ENCODE results near the gene RBM23.
"Not testable (repeated sequence)": the region's sequence is repeated elsewhere in the genome, so short reads cannot be mapped to it uniquely, and the experiment has no call there.

Gene RBM23

DNA sequence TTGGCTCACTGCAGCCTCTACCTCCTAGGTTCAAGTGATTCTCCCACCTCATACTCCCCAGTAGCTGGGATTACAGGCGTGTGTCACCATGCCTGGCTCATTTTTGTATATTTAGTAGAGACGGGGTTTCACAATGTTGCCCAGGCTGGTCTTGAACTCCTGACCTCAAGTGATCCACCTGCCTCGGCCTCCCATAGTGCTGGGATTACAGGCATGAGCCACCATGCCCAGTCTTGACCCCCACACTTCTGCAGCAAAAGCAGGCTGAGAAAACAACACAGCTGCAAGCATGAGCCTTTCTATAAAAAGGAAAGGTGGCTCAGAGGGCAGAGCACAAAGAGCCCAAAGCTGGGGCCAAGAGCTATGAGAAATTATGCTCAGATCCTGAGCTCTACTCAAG is 58.6 kb downstream of the RBM23 start:
- H3K27me3 ChIP-seq (ENCODE audit: insufficient read depth, low read length); H3K36me3 ChIP-seq (ENCODE audit: insufficient read depth, low read length); H2AFZ ChIP-seq (ENCODE audit: low read depth, low read length); H3K4me3 ChIP-seq (ENCODE audit: low read length); H3K4me1 ChIP-seq (ENCODE audit: insufficient read depth, low read length); H3K9me3 ChIP-seq (ENCODE audit: low read length): not testable (repeated sequence)

DNA sequence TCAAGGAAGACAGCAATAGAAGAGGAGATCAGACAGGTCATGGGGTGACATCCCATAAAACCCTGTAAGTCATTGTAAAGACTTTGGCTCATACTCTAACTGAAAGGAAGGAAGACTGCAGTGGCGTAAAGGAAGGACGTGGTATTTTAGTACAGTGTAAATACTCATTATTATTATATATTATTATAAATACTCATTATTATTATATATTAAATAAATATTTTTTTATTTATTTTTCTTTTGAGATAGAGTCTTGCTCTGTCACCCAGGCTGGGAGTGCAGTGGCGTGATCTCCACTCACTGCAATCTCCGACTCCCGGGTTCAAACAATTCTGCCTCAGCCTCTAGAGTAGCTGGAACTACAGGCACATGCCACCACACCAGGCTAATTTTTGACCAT is 62.5 kb downstream of the RBM23 start:
- no peak overlapping the region for H3K4me3 ChIP-seq (ENCODE audit: low read length)
- H3K4me1 ChIP-seq (ENCODE audit: insufficient read depth, low read length) = peaks cover 2% of the 10 kb centered on the region
- no peaks in the 10 kb centered on the region for H3K36me3 ChIP-seq (ENCODE audit: insufficient read depth, low read length)
- H3K9me3 ChIP-seq (ENCODE audit: low read length) = peaks cover 1% of the 10 kb centered on the region
- no peak overlapping the region for H2AFZ ChIP-seq (ENCODE audit: low read depth, low read length)
- no peaks in the 10 kb centered on the region for H3K27me3 ChIP-seq (ENCODE audit: insufficient read depth, low read length)

DNA sequence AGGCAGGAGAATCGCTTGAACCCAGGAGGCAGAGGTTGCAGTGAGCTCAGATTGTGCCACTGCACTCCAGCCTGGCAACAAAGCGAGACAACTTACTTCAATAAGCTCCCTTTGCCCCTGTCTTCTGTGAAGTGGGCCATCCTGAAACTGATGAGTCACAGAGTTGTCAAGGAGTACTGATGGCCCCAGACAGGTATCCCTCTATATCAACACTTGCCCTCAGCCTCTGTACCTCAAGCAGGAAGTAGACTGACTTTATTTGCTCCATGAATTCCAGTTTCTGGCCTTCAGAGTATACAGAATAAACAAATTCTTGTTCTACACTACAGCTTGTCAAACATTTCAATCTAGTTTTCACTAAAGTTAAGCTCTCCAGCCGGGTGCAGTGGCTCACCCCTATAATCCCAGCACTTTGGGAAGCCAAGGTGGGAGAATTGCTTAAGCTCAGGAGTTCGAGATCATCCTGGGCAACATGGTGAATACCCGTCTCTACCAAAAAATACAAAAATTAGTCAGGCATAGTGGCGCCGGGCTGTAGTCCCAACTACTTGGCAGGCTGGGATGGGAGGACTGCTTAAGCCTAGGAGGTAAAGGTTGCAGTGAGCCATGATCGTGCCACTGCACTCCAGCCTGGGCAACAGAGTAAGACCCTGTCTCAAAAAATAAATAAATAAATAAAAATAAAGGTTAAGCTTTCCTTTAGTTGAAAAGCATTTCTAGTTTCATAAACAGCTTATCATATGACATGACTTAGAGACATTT is 63.8 kb downstream of the RBM23 start:
- Histone ChIP-seq H3K4me1 (ENCODE audit: insufficient read depth, low read length) (peaks cover 2% of the 10 kb centered on the region), H3K36me3 (ENCODE audit: insufficient read depth, low read length) (no peaks in the 10 kb centered on the region), H3K9me3 (ENCODE audit: low read length) (peaks cover 1% of the 10 kb centered on the region), H3K4me3 (ENCODE audit: low read length) (no peak overlapping the region), H3K27me3 (ENCODE audit: insufficient read depth, low read length) (no peaks in the 10 kb centered on the region), H2AFZ (ENCODE audit: low read depth, low read length) (no peak overlapping the region)

DNA sequence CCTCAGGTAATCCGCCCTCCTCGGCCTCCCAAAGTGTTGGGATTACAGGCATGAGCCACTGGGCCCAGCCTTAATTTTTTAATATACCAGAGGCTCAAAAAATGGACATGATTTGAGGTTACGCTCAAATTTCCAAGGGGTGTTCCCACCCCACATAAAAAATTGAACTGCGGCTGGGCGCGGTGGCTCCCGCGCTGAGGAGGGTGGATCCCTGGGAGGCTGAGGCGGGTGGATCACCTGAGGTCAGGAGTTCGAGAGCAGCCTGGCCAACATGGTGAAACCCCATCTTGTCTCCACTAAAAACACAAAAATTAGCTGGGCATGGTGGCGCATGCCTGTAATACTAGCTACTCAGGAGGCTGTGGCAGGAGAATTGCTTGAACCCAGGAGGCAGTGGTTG is 64.7 kb downstream of the RBM23 start:
- H3K4me1 ChIP-seq (ENCODE audit: insufficient read depth, low read length); H3K4me3 ChIP-seq (ENCODE audit: low read length); H3K36me3 ChIP-seq (ENCODE audit: insufficient read depth, low read length); H3K27me3 ChIP-seq (ENCODE audit: insufficient read depth, low read length); H3K9me3 ChIP-seq (ENCODE audit: low read length); H2AFZ ChIP-seq (ENCODE audit: low read depth, low read length): not testable (repeated sequence)

DNA sequence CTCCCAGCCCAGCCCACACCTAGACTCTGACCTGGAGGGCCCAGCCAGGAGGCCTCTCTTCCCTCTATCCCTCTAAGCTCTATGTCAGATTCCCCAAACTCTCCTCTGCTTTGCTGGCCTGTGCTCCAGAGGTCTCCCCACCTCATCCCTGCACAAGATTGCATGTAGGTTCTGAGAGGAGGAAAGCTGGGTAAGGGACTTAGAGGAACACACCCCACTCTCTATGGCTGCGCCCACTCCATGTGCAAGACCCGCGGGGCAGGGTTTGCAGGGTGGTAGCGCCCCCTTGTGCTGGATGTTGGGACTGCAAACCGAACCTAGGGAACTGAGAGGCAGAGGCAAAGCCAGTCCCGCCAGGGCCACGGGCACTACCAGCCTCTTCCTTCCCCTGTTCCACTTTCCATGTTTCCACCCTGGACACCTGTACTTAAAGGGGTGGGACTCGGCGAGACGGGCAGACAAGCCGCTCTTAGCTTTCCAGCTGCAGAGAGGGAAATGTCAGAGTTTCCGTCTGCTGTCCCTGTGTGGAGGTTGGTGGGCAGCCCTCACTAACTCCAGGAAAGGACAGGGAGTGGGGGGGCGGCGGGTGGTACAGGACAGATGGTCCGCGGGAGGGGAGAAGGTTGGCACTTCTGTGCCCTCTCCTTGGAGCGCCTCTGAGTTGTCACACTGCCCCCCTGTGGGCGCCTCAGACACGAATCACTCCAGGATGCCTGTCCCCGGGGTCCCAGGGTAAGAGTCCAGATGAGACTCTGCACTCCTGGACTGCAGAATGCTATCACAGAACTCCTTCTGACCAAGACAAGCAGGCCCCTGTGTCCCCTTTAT is 65.8 kb downstream of the RBM23 start:
- H3K27me3 ChIP-seq (ENCODE audit: insufficient read depth, low read length) = no peaks in the 10 kb centered on the region
- peak overlapping the region; percentile 23 for H2AFZ ChIP-seq (ENCODE audit: low read depth, low read length)
- peaks cover 13% of the 10 kb centered on the region for H3K4me1 ChIP-seq (ENCODE audit: insufficient read depth, low read length)
- no peaks in the 10 kb centered on the region for H3K36me3 ChIP-seq (ENCODE audit: insufficient read depth, low read length)
- H3K4me3 ChIP-seq (ENCODE audit: low read length) = peak overlapping the region; percentile 3
- H3K9me3 ChIP-seq (ENCODE audit: low read length) = peaks cover 1% of the 10 kb centered on the region

DNA sequence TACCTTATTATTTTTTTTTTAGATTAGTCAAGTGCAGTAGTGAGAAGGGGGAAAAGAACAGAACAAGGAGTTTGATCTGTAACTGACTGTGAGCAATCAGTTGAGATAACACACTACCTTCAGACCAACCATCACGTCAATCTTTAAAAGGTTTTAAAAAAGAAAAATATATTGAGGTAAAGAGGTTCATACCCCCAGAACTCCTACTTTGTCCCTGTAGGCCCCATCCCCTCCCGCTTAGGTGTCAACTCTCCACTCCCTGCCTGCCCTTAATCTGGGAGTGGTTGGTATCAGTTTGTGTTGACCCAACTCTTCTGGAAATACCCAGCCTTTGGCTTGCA is 66.4 kb downstream of the RBM23 start:
- Histone ChIP-seq H2AFZ (ENCODE audit: low read depth, low read length) (no peak overlapping the region), H3K27me3 (ENCODE audit: insufficient read depth, low read length) (no peaks in the 10 kb centered on the region), H3K4me1 (ENCODE audit: insufficient read depth, low read length) (peaks cover 18% of the 10 kb centered on the region), H3K9me3 (ENCODE audit: low read length) (peaks cover 1% of the 10 kb centered on the region), H3K36me3 (ENCODE audit: insufficient read depth, low read length) (no peaks in the 10 kb centered on the region), H3K4me3 (ENCODE audit: low read length) (no peak overlapping the region)

DNA sequence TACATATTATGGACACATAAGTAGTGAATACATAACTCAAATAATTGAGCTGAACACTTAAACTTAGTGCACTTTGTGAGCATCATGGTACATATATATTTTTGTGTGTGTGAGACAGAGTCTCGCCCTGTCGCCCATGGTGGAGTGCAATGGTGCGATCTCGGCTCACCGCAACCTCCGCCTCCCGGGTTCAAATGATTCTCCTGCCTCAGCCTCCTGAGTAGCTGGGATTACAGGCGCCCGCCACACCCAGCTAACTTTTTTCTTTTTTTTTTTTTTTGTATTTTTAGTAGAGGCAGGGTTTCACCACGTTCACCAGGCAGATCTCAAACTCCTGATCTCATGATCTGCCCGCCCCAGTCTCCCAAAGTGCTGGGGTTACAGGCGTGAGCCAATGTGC is 66.8 kb downstream of the RBM23 start:
- H3K4me1 ChIP-seq (ENCODE audit: insufficient read depth, low read length) = peaks cover 19% of the 10 kb centered on the region
- not testable (repeated sequence) for H3K4me3 ChIP-seq (ENCODE audit: low read length); H2AFZ ChIP-seq (ENCODE audit: low read depth, low read length); H3K9me3 ChIP-seq (ENCODE audit: low read length); H3K27me3 ChIP-seq (ENCODE audit: insufficient read depth, low read length); H3K36me3 ChIP-seq (ENCODE audit: insufficient read depth, low read length)

DNA sequence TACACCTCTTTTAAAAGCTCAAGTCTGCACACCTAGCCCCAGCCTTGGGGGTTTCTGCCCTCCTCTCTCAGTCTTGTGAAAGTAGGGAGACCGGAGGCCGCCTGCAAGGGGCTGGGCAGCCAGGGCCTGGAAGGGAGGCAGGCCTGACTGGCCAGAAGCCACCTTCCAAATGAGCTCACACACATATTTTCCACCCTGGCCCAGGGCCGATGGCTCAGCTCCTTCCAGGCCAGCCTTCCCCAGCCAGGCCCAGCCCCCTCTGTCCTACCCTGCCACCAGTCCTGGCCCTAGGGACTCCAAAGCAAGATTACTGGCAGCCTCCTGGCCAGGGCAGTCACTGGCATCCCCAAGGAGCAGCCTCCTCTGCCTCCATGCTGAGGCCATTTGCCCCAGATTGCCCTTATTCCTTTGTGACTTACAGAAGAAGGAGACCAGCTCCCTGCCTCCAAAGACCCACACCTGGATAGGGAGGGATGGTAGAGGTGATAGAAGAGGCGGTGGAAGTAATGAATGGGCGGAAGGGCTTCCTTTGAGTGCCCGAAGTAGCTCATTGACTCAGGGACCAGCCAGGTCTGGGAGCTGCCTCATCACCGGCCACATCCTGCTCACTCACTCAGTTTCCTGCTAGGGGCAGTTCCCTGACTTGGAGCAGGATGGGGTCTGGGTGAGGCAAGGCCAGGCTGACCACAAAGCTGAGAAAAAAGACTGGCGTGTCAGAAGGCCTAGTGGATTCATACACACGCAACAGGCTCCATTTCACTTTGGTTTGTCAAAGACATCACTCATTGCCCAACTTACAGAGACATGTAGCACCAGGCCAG is 67.8 kb downstream of the RBM23 start:
- Histone ChIP-seq H3K36me3 (ENCODE audit: insufficient read depth, low read length) (no peaks in the 10 kb centered on the region), H3K9me3 (ENCODE audit: low read length) (no peaks in the 10 kb centered on the region), H3K4me3 (ENCODE audit: low read length) (no peak overlapping the region), H2AFZ (ENCODE audit: low read depth, low read length) (no peak overlapping the region), H3K27me3 (ENCODE audit: insufficient read depth, low read length) (no peaks in the 10 kb centered on the region), H3K4me1 (ENCODE audit: insufficient read depth, low read length) (peaks cover 19% of the 10 kb centered on the region)

DNA sequence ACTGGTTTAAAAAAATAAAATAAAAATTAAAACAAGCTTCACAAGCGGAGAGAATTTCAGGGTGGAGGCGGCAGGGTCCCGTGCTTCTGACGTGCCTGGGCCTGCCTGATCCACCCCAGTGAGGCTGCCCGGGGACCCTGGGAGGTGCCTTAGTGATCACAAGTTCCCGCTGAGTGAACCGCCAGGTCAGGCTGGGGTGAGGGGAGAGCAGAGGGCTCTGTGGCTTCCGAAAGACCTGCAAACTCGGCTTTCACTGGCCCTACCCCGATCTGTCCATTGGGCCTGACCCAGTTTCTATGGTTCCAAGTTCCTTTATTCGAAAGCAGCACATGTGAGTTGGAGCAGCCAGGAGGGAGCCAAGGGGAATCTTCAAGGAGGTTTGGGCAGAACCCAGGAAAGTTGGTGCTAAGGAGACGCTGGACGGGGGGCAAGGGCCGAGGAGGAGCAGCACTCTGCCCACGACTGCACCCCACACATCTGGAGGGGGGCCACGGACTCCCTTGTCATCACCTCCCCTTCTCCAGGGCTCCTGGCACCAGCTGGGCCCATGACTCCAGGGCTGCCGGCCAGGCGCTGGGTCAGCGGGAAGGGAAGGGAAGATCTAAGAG is 69.6 kb downstream of the RBM23 start:
- H3K27me3 ChIP-seq (ENCODE audit: insufficient read depth, low read length) = no peaks in the 10 kb centered on the region
- H3K9me3 ChIP-seq (ENCODE audit: low read length) = no peaks in the 10 kb centered on the region
- H3K4me3 ChIP-seq (ENCODE audit: low read length) = no peak overlapping the region
- H2AFZ ChIP-seq (ENCODE audit: low read depth, low read length) = no peak overlapping the region
- H3K36me3 ChIP-seq (ENCODE audit: insufficient read depth, low read length) = no peaks in the 10 kb centered on the region
- H3K4me1 ChIP-seq (ENCODE audit: insufficient read depth, low read length) = peaks cover 19% of the 10 kb centered on the region

DNA sequence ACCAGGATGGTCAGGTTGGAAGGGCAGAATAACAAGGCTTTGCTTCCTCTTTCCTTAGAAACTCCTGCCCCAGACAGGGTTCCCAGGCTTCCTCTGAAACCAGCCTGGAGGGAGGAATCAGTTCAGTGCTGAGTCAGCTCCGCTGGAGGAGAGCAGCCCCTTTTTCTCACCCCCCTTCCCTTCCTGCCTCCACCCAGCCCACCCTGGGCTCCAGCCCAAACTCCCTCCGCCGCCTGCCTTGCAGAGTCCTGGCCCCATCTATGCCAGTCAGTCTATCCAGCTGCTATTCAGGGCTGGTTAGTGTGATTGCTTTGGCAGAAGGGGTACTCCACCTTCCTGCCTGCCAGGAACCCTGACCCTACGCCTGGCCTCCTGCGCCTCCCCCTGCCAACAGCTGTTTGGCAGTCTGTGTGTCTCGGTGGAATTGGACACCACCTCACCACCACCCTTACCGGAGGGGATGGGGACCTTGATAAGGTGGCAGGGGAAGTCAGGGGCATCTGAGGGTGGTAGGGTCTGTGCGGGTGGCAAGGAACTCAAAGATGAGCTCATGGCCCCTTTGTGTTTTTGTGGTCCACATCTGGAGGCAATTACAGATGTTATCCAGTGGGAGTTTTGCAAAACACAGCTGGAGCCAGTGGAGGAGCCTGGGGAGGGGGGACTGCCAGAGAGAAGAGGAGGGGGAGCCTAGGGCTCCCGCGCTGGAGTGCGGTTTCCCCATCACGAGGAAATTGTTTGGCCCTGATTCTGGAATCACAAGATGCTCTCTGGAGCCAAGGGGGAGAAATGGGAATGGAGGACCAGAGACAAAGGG is 70.4 kb downstream of the RBM23 start:
- Histone ChIP-seq H3K4me3 (ENCODE audit: low read length) (no peak overlapping the region), H2AFZ (ENCODE audit: low read depth, low read length) (no peak overlapping the region), H3K27me3 (ENCODE audit: insufficient read depth, low read length) (no peaks in the 10 kb centered on the region), H3K4me1 (ENCODE audit: insufficient read depth, low read length) (peaks cover 19% of the 10 kb centered on the region), H3K36me3 (ENCODE audit: insufficient read depth, low read length) (no peaks in the 10 kb centered on the region), H3K9me3 (ENCODE audit: low read length) (no peaks in the 10 kb centered on the region)

DNA sequence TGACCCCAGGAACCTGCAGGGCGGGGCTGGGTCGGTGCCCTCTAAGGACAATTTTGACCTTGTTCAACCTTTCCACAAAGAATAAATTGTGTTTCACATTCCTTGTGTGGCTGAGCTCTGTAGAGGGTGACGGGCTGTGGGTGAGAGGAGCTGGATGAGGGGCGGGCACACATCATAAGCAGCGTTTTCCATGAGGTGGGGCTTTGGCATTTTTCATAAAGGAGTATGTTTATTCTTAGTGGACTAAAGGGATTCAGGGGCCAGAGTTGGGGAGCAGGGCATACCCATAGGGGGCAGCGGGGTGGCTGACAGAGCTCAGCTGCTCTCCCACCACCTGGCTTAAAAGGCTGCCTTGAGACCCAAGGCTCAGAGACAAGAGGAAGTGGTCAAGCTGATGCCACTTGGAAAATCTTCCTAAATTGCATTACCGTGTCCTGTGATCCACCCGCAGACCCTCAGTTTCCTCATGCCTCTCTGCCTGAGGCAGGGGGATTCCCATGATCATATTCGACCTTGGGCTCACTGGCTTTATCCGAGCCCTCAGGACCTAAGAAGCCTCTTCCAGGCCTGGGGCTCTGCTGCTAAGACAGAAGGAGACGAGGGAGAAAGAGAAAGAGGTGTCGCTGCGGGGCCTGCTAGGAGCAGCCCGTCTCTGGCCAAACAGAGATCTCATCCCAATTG is 71.1 kb downstream of the RBM23 start:
- Histone ChIP-seq H3K36me3 (ENCODE audit: insufficient read depth, low read length) (no peaks in the 10 kb centered on the region), H3K4me3 (ENCODE audit: low read length) (no peak overlapping the region), H2AFZ (ENCODE audit: low read depth, low read length) (no peak overlapping the region), H3K4me1 (ENCODE audit: insufficient read depth, low read length) (peaks cover 17% of the 10 kb centered on the region), H3K27me3 (ENCODE audit: insufficient read depth, low read length) (no peaks in the 10 kb centered on the region), H3K9me3 (ENCODE audit: low read length) (no peaks in the 10 kb centered on the region)

DNA sequence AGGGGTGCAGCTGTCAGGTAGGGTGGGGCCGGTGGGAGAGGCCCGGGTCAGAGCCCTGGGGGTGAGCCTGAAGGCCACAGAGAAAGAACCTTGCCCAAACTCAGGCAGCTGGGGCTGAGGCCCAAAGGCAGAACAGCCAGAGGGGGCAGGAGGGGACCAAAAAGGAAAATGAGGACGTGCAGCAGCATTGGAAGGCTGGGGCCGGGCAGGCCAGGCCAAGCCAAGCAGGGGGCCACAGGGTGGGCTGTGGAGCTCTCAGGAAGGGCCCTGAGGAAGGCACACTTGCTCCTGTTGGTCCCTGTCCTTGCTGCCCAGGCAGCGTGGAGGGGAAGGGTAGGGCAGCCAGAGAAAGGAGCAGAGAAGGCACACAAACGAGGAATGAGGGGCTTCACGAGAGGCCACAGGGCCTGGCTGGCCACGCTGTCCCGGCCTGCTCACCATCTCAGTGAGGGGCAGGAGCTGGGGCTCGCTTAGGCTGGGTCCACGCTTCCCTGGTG is 72.1 kb downstream of the RBM23 start:
- Histone ChIP-seq H3K36me3 (ENCODE audit: insufficient read depth, low read length) (no peaks in the 10 kb centered on the region), H3K9me3 (ENCODE audit: low read length) (no peaks in the 10 kb centered on the region), H3K4me3 (ENCODE audit: low read length) (no peak overlapping the region), H2AFZ (ENCODE audit: low read depth, low read length) (no peak overlapping the region), H3K27me3 (ENCODE audit: insufficient read depth, low read length) (no peaks in the 10 kb centered on the region), H3K4me1 (ENCODE audit: insufficient read depth, low read length) (peaks cover 17% of the 10 kb centered on the region)
